Suppressor macrophage treated with lipopolysaccharide for 4 hours (primary cell): ENCODE data around the gene ZNF768.
"Not testable (repeated sequence)": the region's sequence is repeated elsewhere in the genome, so short reads cannot be mapped to it uniquely, and the experiment has no call there.

Experiments
- DNase-seq: peaks from one replicate; pipeline ENCODE4 v3.0.0-alpha.2; 2020

Gene ZNF768

GRCh38 chr16:30555315-30556124, 29.2 kb upstream of the ZNF768 start:
- no peak for DNase-seq

- no peak for DNase-seq
Observed at GRCh38 chr16:30554557-30555314, 28.4 kb upstream of the ZNF768 start.

- DNase-seq: no peak
Observed at GRCh38 chr16:30553393-30553899, 27.1 kb upstream of the ZNF768 start.

- DNase-seq: no peak
Observed at GRCh38 chr16:30552956-30553355, 26.6 kb upstream of the ZNF768 start.

GRCh38 chr16:30551781-30552180, 25.4 kb upstream of the ZNF768 start:
- DNase-seq: no peak

- DNase-seq: no peak
Observed at GRCh38 chr16:30548416-30549253, 22.3 kb upstream of the ZNF768 start.

GRCh38 chr16:30546115-30546514, 19.7 kb upstream of the ZNF768 start:
- DNase-seq: no peak

GRCh38 chr16:30543067-30543466, 16.7 kb upstream of the ZNF768 start:
- no peak for DNase-seq

GRCh38 chr16:30541502-30542329, 15.3 kb upstream of the ZNF768 start:
- no peak for DNase-seq

GRCh38 chr16:30540916-30541464, 14.6 kb upstream of the ZNF768 start:
- DNase-seq: not testable (repeated sequence)

- DNase-seq: not testable (repeated sequence)
Observed at GRCh38 chr16:30539986-30540526, 13.7 kb upstream of the ZNF768 start.

- DNase-seq: no peak
Observed at GRCh38 chr16:30539000-30539964, 12.9 kb upstream of the ZNF768 start.

GRCh38 chr16:30536391-30537024, 10.1 kb upstream of the ZNF768 start:
- peak; percentile 59 for DNase-seq

- DNase-seq: peak; percentile 66
Observed at GRCh38 chr16:30535777-30536190, 9.4 kb upstream of the ZNF768 start.

- no peak for DNase-seq
Observed at GRCh38 chr16:30535106-30535776, 8.9 kb upstream of the ZNF768 start.

- DNase-seq: peak; percentile 88
Observed at GRCh38 chr16:30534368-30535105, 8.2 kb upstream of the ZNF768 start, which contains the start of gene ZNF747. ZNF747 (minus strand) TSS chr16:30534858; CDS start chr16:30534679, 179 bp downstream.

GRCh38 chr16:30533748-30534367, 7.5 kb upstream of the ZNF768 start:
- peak; percentile 3 for DNase-seq

GRCh38 chr16:30533146-30533522, 6.8 kb upstream of the ZNF768 start:
- DNase-seq: no peak
